ENCODE measurements around the gene RETREG3. TPM values are rescaled to one million over a fixed set of nuclear protein-coding genes. Genes with fewer than 3 reads are reported as not detected.

RETREG3 gene
- total and polyA plus RNA-seq, 2 of the 13 experiments (the other 11 are each of a cell fraction or from before 2014, with no cell fraction given), result 47.0 to 55.8 TPM

DNA sequence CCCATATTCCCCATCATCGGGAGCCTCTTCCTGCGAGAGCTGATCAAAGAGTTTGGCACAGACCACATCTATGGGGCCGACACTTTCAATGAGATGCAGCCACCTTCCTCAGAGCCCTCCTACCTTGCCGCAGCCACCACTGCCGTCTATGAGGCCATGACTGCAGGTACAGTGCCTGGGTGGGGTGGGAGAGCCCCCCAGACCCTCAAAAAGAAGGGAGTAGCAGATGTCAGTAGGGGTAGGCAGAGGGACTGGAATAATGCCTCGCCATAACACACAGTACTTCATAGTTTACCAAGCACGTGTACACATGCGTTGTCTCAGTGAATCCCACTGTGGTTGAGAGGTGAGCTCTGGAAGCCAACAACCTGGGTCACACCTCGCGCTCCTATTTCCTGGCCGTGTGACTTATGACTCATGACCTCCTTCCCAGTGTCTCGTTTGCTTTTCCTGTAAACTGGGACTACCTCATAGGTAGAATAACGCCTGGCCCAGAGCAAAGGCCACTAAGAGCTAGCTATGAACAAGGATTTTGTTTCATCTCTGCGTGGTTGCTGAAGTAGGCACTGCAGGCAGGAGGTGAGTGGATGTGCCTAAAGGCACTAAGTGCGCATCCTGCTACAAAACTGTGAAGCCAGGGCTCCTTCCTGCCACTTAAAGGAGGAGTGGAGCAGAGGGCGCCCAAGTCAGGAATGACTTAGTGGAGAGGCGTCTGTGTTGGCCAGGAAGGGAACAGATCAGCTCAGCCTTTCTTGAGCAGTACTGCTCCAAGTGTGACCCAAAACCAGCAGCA lies 67.9 kb downstream of the RETREG3 start (continued):
- TF ChIP-seq, protein P1, sequence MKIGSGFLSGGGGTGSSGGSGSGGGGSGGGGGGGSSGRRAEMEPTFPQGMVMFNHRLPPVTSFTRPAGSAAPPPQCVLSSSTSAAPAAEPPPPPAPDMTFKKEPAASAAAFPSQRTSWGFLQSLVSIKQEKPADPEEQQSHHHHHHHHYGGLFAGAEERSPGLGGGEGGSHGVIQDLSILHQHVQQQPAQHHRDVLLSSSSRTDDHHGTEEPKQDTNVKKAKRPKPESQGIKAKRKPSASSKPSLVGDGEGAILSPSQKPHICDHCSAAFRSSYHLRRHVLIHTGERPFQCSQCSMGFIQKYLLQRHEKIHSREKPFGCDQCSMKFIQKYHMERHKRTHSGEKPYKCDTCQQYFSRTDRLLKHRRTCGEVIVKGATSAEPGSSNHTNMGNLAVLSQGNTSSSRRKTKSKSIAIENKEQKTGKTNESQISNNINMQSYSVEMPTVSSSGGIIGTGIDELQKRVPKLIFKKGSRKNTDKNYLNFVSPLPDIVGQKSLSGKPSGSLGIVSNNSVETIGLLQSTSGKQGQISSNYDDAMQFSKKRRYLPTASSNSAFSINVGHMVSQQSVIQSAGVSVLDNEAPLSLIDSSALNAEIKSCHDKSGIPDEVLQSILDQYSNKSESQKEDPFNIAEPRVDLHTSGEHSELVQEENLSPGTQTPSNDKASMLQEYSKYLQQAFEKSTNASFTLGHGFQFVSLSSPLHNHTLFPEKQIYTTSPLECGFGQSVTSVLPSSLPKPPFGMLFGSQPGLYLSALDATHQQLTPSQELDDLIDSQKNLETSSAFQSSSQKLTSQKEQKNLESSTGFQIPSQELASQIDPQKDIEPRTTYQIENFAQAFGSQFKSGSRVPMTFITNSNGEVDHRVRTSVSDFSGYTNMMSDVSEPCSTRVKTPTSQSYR (CRISPR knock-in tag; IDR thresholded peaks at IDR 0.05; ENCODE audit: borderline replicate concordance), result peak; percentile 44; the same call in 1 of the 2 replicates
- TF ChIP-seq, protein P2, sequence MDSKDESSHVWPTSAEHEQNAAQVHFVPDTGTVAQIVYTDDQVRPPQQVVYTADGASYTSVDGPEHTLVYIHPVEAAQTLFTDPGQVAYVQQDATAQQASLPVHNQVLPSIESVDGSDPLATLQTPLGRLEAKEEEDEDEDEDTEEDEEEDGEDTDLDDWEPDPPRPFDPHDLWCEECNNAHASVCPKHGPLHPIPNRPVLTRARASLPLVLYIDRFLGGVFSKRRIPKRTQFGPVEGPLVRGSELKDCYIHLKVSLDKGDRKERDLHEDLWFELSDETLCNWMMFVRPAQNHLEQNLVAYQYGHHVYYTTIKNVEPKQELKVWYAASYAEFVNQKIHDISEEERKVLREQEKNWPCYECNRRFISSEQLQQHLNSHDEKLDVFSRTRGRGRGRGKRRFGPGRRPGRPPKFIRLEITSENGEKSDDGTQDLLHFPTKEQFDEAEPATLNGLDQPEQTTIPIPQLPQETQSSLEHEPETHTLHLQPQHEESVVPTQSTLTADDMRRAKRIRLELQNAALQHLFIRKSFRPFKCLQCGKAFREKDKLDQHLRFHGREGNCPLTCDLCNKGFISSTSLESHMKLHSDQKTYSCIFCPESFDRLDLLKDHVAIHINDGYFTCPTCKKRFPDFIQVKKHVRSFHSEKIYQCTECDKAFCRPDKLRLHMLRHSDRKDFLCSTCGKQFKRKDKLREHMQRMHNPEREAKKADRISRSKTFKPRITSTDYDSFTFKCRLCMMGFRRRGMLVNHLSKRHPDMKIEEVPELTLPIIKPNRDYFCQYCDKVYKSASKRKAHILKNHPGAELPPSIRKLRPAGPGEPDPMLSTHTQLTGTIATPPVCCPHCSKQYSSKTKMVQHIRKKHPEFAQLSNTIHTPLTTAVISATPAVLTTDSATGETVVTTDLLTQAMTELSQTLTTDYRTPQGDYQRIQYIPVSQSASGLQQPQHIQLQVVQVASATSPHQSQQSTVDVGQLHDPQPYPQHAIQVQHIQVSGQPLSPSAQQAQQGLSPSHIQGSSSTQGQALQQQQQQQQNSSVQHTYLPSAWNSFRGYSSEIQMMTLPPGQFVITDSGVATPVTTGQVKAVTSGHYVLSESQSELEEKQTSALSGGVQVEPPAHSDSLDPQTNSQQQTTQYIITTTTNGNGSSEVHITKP (CRISPR knock-in tag; IDR thresholded peaks at IDR 0.05; ENCODE audit: low read depth), result peak; percentile 29; the same call in 1 of the 2 replicates
- TF ChIP-seq ZNF205 (CRISPR knock-in tag; IDR thresholded peaks at IDR 0.05) (0 out of 2 replicates have a peak, but pooled peaks have one; percentile 69), ZBTB2 (CRISPR knock-in tag; IDR thresholded peaks at IDR 0.05; ENCODE audit: low read depth) (peak; percentile 74; the same call in 1 of the 2 replicates), SRSF9 (IDR thresholded peaks at IDR 0.05; ENCODE audit: borderline replicate concordance, insufficient read depth, low read depth, low read length, poor library complexity, severe bottlenecking) (no peak), NFE2L1 (CRISPR knock-in tag; IDR thresholded peaks at IDR 0.05; ENCODE audit: borderline replicate concordance) (no peak), POGZ (CRISPR knock-in tag; IDR thresholded peaks at IDR 0.05) (0 out of 2 replicates have a peak, but pooled peaks have one; percentile 32), ZFP90 (CRISPR knock-in tag; IDR thresholded peaks at IDR 0.05; ENCODE audit: borderline replicate concordance) (no peak; the same call in 1 of the 2 replicates), POLR2G (IDR thresholded peaks at IDR 0.05; ENCODE audit: low read depth, low read length) (peak; percentile 77), RFX5 (IDR thresholded peaks at IDR 0.05; ENCODE audit: low read depth, low read length) (0 out of 2 replicates have a peak, but pooled peaks have one; percentile 23), ZNF337 (CRISPR knock-in tag; IDR thresholded peaks at IDR 0.05; ENCODE audit: borderline replicate concordance, low read depth) (peak; percentile 38; the same call in 1 of the 2 replicates), ZNF772 (CRISPR knock-in tag; IDR thresholded peaks at IDR 0.05) (peak; percentile 81), RCOR2 (CRISPR knock-in tag; IDR thresholded peaks at IDR 0.05) (peak; percentile 81), ZNF451 (CRISPR knock-in tag; IDR thresholded peaks at IDR 0.05) (peak; percentile 62; the same call in 1 of the 2 replicates), PCBP1 (IDR thresholded peaks at IDR 0.05; ENCODE audit: borderline replicate concordance, low read depth, low read length) (no peak), ZNF12 (CRISPR knock-in tag; IDR thresholded peaks at IDR 0.05) (0 out of 2 replicates have a peak, but pooled peaks have one; percentile 55), ZBTB38 (CRISPR knock-in tag; IDR thresholded peaks at IDR 0.05) (peak; percentile 84), NFE2 (CRISPR knock-in tag; IDR thresholded peaks at IDR 0.05) (0 out of 2 replicates have a peak, but pooled peaks have one; percentile 30), ZNF556 (CRISPR knock-in tag; IDR thresholded peaks at IDR 0.05; ENCODE audit: borderline replicate concordance) (peak; percentile 11; the same call in 1 of the 2 replicates), ZNF644 (CRISPR knock-in tag; IDR thresholded peaks at IDR 0.05; ENCODE audit: low read depth) (peak; percentile 76; the same call in 1 of the 2 replicates)

All from HepG2 (cell line).